Common myeloid progenitor, CD34-positive (primary cell): Measurements from ENCODE around the gene SGF29.
"Not testable (repeated sequence)": the region's sequence is repeated elsewhere in the genome, so short reads cannot be mapped to it uniquely, and the experiment has no call there.

Source experiments
- CTCF ChIA-PET: fragments of 350-600 bp; sonication (Branson Sonifier 250); formaldehyde crosslinking; loops from one replicate; lab custom pipeline; 2021; ENCODE audit warnings: antibody characterized with exemption; lab: Charles Lee
- POLR2A ChIA-PET: fragments of 350-600 bp; sonication (Branson Sonifier 250); formaldehyde crosslinking; loops from one replicate; lab custom pipeline; 2021; ENCODE audit warnings: antibody characterized with exemption; lab: Charles Lee
- DNase-seq, 3 donors: peaks; one replicate each; pipeline versions ENCODE4 v3.0.0 to v3.0.0-alpha.2; 2013
- H3K27ac ChIP-seq, 2 experiments: 1 replicate in 1 of 2; 2 replicates in 1 of 2; pipeline ENCODE4 v1.7.0; 2013; ENCODE audit warnings: inconsistent platforms in 2 of 2, low read length in 2 of 2, mild to moderate bottlenecking in 2 of 2, low read depth in 1 of 2, moderate library complexity in 1 of 2; ENCODE audit not compliant: severe bottlenecking in 2 of 2, insufficient read depth in 1 of 2, poor library complexity in 1 of 2
- H3K27me3 ChIP-seq, 5 experiments: replicated peaks in 2 of 5; 1 replicate in 3 of 5; 2 replicates in 2 of 5; pipeline versions ENCODE4 v1.6.1 to v1.7.0; 2013; ENCODE audit warnings: low read length in 4 of 5, mild to moderate bottlenecking in 2 of 5, moderate library complexity in 2 of 5, inconsistent platforms in 1 of 5; ENCODE audit not compliant: insufficient read depth in 5 of 5, control insufficient read depth in 4 of 5
- H3K36me3 ChIP-seq, 4 experiments: 1 replicate in 2 of 4; 2 replicates in 2 of 4; pipeline versions ENCODE4 v1.6.1 to v1.7.0; 2013; ENCODE audit warnings: low read length in 3 of 4, control low read depth in 1 of 4, mild to moderate bottlenecking in 1 of 4; ENCODE audit not compliant: control insufficient read depth in 4 of 4, insufficient read depth in 4 of 4
- H3K4me1 ChIP-seq, 4 experiments: 1 replicate in 3 of 4; 2 replicates in 1 of 4; pipeline versions ENCODE4 v1.6.1 to v1.7.1; 2013; ENCODE audit warnings: low read length in 3 of 4, mild to moderate bottlenecking in 3 of 4, control low read depth in 1 of 4, inconsistent platforms in 1 of 4, moderate library complexity in 1 of 4; ENCODE audit not compliant: control insufficient read depth in 4 of 4, insufficient read depth in 4 of 4; ENCODE audit errors: control extremely low read depth in 1 of 4
- H3K4me3 ChIP-seq, 7 experiments: 1 replicate in 4 of 7; 2 replicates in 3 of 7; pipeline versions ENCODE4 v1.5.1 to v1.7.0; 2013; ENCODE audit warnings: mild to moderate bottlenecking in 7 of 7, low read length in 6 of 7, moderate library complexity in 6 of 7, inconsistent platforms in 2 of 7, low read depth in 2 of 7, control low read depth in 1 of 7; ENCODE audit not compliant: insufficient read depth in 4 of 7, control insufficient read depth in 1 of 7; ENCODE audit errors: extremely low read depth in 1 of 7
- H3K9me3 ChIP-seq, 5 experiments: 1 replicate in 4 of 5; 2 replicates in 1 of 5; pipeline versions ENCODE4 v1.6.1 to v1.7.1; 2013; ENCODE audit warnings: low read length in 4 of 5, mild to moderate bottlenecking in 2 of 5, inconsistent platforms in 1 of 5, low read depth in 1 of 5, moderate library complexity in 1 of 5; ENCODE audit not compliant: control insufficient read depth in 4 of 5, insufficient read depth in 2 of 5; ENCODE audit errors: control extremely low read depth in 1 of 5
- WGBS: methylation state at CpG from one replicate; pipeline ENCODE4 v1.1.5; 2013; ENCODE audit not compliant: insufficient coverage; 5-methylcytosine and 5-hydroxymethylcytosine counted together

The SGF29 gene

DNA sequence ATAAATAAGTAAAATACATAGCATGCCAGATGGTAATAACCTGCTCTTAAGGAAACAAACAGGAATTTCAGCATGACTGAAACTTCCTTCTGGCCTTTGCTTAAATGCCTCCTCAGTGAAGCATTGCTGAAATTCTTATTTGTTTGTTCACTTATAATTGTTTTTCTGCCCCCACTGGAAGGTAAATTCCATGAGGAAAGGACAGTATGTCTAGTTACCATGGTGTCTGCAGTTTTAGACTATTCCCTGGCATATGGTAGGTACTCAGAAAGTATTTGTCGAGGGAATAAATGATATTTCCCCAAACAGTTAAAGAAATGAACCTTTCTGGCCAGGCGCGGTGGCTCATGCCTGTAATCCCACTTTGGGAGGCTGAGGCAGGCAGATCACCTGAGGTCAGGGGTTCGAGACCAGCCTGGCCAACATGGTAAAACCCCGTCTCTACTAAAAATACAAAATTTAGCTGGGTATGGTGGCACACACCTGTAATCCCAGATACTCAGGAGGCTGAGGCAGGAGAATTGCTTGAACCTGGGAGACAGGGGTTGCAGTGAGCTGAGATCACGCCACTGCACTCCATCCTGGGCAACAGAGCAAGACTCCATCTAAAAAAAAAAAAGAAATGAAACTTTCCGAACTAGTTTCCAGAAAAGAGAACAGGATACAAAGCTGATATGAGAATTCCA lies 26.5 kb upstream of the SGF29 start:
- DNase-seq, H3K4me1 ChIP-seq, H3K27me3 ChIP-seq, H3K36me3 ChIP-seq, CTCF ChIA-PET, H3K4me3 ChIP-seq, H3K27ac ChIP-seq, POLR2A ChIA-PET, H3K9me3 ChIP-seq: not testable (repeated sequence)
- 93% methylated on average over 5 of the region's 7 CpGs for WGBS

DNA sequence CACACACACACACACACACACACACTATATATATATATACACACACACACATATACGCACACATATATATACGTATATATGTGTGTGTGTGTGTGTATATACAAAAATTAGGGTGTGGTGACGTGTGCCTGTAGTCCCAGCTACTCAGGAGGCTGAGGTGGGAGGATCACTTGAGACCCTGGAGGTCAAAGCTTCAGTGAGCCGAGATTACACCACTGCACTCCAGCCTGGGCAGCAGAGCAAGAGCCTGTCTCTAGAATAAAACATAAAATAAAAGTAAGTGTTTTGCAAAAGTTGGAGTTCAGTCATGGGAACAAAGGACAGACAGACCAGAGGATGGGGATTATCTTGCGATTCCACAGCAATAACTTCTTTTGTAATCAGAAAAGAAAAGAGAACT lies 25.7 kb upstream of the SGF29 start:
- no peak overlapping the region for H3K4me3 ChIP-seq
- no peaks in the 10 kb centered on the region for H3K27me3 ChIP-seq
- POLR2A ChIA-PET, result no interaction called here
- CTCF ChIA-PET, result no interaction called here
- H3K27ac ChIP-seq, result no peak overlapping the region
- 100% methylated on average over 2 of the region's 5 CpGs for WGBS
- H3K9me3 ChIP-seq, result no peaks in the 10 kb centered on the region
- no peaks in the 10 kb centered on the region for H3K36me3 ChIP-seq
- H3K4me1 ChIP-seq, result no peaks in the 10 kb centered on the region
- DNase-seq, result no peak

DNA sequence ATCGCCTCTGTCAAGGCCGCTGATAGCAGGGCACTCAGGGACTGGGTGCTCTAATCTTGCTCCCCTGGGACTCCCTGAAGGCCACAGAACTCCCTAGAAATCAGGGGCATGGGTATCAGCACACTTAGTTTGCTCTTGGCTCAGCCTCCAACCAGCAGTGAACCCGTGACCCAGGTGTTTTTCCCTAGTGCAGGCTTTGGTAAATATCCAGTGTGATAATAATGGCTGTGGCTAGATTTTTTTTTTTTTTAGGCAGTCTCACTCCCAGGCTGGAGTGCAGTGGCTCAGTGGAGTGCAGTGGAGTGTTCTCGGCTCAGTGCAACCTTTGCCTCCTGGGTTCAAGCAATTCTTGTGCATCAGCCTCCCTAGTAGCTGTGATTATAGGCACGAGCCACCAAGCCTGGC lies 25.3 kb upstream of the SGF29 start:
- no peaks in the 10 kb centered on the region for H3K4me1 ChIP-seq
- no peaks in the 10 kb centered on the region for H3K27me3 ChIP-seq
- WGBS, result 100% methylated on average over 4 of the region's 5 CpGs
- DNase-seq, result no peak
- no peak overlapping the region for H3K4me3 ChIP-seq
- no peak overlapping the region for H3K27ac ChIP-seq
- no peaks in the 10 kb centered on the region for H3K36me3 ChIP-seq
- CTCF ChIA-PET, result no interaction called here
- H3K9me3 ChIP-seq, result no peaks in the 10 kb centered on the region
- POLR2A ChIA-PET, result no interaction called here

DNA sequence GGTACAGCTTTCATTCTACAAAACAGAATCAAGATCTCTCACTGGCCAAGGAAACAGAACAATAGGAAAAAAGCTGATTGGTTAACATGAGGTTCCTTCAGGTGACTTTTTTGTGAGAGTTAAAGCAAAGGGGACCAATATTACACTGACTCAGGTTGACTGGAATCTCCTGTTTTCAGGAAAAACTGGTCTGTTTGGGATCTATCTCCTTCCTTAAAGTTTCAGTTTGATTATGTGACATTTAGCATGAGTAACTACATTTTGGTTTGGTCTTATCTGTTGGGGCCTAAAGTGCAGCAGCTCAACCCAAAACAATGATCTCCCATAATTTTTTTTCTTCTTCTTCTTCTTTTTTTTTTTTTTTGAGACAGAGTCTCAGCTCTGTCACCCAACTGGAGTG lies 24.6 kb upstream of the SGF29 start:
- H3K27me3 ChIP-seq, result no peaks in the 10 kb centered on the region
- H3K9me3 ChIP-seq, result no peaks in the 10 kb centered on the region
- POLR2A ChIA-PET, result no interaction called here
- no peaks in the 10 kb centered on the region for H3K36me3 ChIP-seq
- DNase-seq, result no peak
- H3K27ac ChIP-seq, result no peak overlapping the region
- no peaks in the 10 kb centered on the region for H3K4me1 ChIP-seq
- no peak overlapping the region for H3K4me3 ChIP-seq
- CTCF ChIA-PET, result no interaction called here

DNA sequence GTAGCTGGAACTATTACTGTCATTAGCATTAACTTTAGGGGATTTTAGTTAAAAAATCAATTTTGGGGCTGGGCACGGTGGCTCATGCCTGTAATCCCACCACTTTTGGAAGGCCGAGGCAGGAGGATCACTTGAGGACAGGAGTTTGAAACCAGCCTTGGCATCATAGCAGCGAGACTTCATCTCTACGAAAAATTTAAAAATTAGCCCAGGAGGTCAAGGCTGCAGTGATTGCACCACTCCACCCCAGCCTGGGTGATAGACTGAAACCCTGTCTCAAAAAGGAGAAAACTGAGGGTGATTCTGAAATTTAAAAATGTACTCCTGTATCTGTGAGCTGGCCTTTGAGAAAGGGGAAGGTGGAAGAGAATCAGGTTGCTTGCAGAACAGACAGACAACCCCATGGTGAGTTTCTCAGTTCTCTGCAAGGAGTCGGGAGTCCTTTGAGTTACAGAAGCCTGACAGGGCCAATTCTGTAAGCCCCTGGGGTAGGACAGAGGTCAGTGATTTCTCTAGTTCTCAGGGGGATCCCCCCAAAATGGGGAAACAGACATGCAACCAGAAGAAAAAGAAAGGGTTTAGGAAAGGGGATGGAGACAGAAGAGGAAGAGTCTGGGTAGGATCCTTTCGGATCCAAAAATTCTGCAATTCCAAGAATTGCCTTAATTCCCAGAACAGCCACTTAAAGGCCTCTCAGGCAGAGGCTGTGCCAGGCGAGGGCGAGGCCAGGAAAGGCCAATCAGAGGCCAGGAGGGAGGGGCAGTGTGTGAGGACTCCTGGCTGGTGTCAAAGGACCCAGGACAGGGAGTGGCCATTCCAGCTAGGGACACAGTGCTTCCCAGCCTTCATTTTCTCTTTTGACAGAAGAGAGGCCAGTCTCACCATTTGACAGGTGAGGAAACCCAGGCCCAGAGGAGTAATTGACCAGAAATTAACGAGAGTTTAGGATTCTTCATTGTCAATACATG lies 21.7 kb upstream of the SGF29 start:
- no peak for DNase-seq
- peaks cover 0 to 2% (median 0%) of the 10 kb centered on the region in 4 experiments for H3K4me1 ChIP-seq
- no peaks in the 10 kb centered on the region for H3K9me3 ChIP-seq
- 96% methylated on average over 7 of the region's 9 CpGs for WGBS
- H3K4me3 ChIP-seq, result no peak overlapping the region
- no peak overlapping the region for H3K27ac ChIP-seq
- CTCF ChIA-PET, result interaction anchor here (0.6 kb wide), 1 partner anchor 12 kb away, joined by 4 read pairs; no protein-coding TSS in a partner anchor
- H3K27me3 ChIP-seq, result no peaks in the 10 kb centered on the region
- no peaks in the 10 kb centered on the region for H3K36me3 ChIP-seq
- POLR2A ChIA-PET, result no interaction called here

DNA sequence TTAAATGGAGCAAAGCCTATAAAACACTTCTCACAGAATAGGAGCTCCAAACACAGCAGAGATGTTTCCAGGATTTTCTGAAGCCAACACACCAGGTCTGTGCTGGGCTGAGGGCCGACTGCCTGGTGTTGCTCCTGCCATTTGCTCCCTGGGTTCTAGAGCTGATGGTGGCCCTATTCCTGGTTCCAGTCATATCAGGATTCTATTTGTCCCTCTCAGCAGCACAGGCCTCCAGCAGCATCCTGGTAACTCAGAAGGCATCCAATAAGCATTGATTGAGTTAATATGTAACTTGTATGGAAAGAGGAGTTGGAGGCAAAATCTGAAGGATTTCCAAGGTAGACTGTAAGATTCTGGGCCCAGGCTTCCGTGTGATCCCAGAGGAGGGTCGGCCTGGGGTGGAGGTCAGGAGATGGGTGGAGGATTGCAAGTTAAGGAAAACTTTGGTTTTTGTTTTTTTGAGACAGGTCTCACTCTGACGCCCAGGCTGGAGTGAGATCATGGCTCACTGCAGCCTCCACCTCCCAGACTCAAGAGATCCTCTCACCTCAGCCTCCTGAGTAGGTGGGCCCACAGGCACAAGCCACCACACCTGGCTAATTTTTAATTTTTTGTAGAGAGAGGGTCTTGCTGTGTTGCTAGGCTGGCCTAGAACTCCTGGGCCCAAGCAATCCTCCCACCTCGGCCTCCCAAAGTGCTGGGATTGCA lies 20.6 kb upstream of the SGF29 start:
- POLR2A ChIA-PET, result no interaction called here
- CTCF ChIA-PET, result interaction anchor here (1.2 kb wide), 1 partner anchor 10 kb away, joined by 3 read pairs; no protein-coding TSS in a partner anchor
- WGBS, result 98% methylated on average over 4 of the region's 5 CpGs
- H3K4me1 ChIP-seq, result peaks cover 0 to 2% (median 0%) of the 10 kb centered on the region in 4 experiments
- no peak overlapping the region for H3K4me3 ChIP-seq
- no peak for DNase-seq
- H3K36me3 ChIP-seq, result no peaks in the 10 kb centered on the region
- no peak overlapping the region for H3K27ac ChIP-seq
- no peaks in the 10 kb centered on the region for H3K27me3 ChIP-seq
- no peaks in the 10 kb centered on the region for H3K9me3 ChIP-seq
